MM.1S (cell line): ENCODE results near the gene MT1B.
"Not testable (repeated sequence)": the region's sequence is repeated elsewhere in the genome, so short reads cannot be mapped to it uniquely, and the experiment has no call there.

Source experiments
- EZH2phosphoT487 ChIP-seq: fragments of 300-600 bp; sonication (generic); IDR thresholded peaks from 2 replicates; pipeline ENCODE4 v1.6.1; 2018; ENCODE audit warnings: antibody characterized with exemption, low read length
- TF ChIP-seq, protein P1 (sequence below): fragments of 300-600 bp; sonication (generic); IDR thresholded peaks from 2 replicates; pipeline ENCODE4 v1.5.1; 2016; ENCODE audit warnings: antibody characterized with exemption, low read length, mixed read lengths

GRCh38 chr16:56674570-56674969 lies 22.9 kb downstream of the MT1B start:
- TF ChIP-seq, protein P1, sequence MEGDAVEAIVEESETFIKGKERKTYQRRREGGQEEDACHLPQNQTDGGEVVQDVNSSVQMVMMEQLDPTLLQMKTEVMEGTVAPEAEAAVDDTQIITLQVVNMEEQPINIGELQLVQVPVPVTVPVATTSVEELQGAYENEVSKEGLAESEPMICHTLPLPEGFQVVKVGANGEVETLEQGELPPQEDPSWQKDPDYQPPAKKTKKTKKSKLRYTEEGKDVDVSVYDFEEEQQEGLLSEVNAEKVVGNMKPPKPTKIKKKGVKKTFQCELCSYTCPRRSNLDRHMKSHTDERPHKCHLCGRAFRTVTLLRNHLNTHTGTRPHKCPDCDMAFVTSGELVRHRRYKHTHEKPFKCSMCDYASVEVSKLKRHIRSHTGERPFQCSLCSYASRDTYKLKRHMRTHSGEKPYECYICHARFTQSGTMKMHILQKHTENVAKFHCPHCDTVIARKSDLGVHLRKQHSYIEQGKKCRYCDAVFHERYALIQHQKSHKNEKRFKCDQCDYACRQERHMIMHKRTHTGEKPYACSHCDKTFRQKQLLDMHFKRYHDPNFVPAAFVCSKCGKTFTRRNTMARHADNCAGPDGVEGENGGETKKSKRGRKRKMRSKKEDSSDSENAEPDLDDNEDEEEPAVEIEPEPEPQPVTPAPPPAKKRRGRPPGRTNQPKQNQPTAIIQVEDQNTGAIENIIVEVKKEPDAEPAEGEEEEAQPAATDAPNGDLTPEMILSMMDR, result not testable (repeated sequence)
- not testable (repeated sequence) for TF ChIP-seq EZH2phosphoT487
